ENCODE results near the gene UBR4.

Gene UBR4

GRCh38 chr1:19071674-19072281, 138.3 kb downstream of the UBR4 start:
- DNase-seq (ENCODE audit: low read depth): no peak

GRCh38 chr1:19070891-19071621, 139.0 kb downstream of the UBR4 start:
- no peak for DNase-seq (ENCODE audit: low read depth)

GRCh38 chr1:19070197-19070651, 139.8 kb downstream of the UBR4 start:
- no peak for DNase-seq (ENCODE audit: low read depth)

DNA sequence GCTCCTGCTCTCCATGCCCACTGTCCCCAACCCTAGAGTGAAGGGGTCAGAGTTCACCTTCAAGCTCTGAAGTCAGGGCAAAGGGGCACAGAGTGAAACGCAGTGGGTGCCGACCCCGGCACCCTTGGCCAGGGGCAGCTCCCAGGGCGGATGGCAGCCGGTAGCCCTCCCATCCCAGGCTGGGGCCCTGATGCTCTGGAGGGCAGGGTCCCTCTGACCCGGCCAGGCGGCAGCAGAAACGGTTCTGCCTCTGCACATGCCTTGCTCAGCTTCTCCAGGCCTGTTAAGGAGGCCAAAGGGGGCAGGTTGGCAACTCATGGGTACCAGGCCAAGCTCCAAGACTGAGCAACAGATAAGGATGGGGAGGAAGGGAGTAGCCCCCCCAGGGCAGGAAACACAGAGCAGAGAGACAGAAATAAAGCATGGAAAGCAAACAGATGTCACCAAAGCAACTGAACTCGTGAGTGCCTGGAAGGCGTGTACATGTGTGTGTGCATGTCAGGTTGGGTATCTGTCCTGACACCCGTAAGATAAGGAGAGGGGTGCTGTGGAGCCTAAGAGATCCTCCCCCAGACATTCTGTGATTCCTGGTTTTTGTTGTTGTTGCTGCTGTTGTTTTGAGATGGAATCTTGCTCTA, 141.3 kb downstream of the UBR4 start:
- DNase-seq (ENCODE audit: low read depth): no peak

DNA sequence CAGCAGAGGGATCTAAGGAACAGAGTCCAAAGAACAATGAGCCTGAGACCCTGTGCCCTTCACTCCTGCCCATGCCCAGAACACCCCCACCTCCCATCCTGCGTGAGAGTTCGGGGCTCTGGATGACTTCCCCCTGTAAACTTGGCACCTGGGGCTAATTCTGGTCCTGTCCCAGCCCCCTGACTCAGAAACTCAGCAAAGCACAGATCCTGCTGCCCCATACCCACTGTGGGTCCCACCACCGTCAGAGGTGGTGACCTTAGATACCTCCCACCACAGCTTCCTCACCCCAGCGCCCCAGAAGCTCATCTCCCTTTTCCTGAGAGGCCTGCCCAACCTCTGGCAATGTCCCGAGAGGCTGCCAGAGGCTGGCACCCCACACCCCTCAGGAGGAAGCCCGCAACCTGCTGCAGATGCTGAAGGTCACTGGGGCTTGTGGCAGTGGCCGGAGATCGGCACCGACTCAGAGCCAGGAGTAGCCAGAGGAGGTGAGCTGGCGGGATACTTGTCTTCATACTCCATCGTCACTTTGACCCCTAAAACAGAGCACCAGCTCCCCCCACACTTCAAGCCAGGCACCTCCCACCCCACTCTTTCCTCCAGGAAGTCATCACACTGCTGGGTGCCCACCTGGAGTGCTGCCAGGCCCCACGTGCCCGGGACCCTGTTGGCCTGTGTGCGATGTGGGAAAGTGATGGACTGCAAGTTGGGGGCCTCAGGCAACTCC, 142.0 kb downstream of the UBR4 start:
- no peak for DNase-seq (ENCODE audit: low read depth)

DNA sequence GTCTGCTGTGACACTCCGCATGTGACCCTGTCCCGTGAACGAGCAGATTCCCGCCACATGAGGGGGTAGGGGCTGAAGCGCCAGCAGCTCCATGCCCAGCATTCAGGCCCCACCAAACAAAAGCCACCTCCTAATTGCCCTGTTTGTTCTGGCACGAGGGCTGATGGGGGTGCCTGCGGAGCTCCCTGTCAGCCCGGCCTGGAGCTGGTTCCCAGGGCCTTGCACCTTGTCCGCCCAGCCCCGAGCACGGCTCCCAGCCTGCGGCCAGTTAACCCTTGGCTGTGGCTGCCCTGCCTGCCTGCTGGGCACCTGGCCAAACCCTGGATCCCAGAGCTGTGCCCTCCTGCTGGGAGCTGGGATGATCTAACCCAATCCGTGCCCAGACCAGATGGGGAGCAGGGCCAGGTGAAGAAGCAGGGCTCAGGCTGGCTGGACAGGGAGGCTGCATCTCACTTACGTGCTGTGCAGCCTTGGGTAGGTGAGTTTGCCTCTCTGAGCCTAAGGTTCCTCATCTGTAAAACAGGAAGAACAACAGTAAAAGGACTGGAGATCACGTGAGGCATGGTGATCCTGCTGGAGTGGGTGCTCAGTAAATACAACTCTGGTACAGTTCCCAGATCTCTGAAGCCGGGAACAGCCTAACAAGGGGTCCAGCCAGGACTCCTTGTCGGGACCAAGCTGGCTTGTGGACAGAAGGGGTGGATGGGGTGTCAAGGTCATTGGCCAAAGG, 142.7 kb downstream of the UBR4 start:
- DNase-seq (ENCODE audit: low read depth): no peak

DNA sequence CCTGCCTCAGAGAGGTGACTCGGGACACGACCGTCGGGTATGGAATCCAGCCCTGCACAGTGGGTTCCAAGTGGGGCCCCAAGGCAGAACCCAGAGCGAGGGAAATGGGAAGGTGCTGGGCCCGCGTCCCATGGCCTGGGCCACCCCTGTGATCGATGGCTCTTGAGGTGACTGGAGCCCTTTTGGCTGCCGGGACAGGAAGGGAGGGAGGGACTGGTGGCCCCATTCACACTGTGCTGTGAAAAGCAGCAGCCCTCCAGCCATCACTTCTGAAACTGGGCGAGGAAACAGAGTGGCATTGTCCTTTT, 143.2 kb downstream of the UBR4 start:
- DNase-seq (ENCODE audit: low read depth): no peak

- no peak for DNase-seq (ENCODE audit: low read depth)
These were observed 143.7 kb downstream of the UBR4 start for GRCh38 chr1:19066248-19066873.

DNA sequence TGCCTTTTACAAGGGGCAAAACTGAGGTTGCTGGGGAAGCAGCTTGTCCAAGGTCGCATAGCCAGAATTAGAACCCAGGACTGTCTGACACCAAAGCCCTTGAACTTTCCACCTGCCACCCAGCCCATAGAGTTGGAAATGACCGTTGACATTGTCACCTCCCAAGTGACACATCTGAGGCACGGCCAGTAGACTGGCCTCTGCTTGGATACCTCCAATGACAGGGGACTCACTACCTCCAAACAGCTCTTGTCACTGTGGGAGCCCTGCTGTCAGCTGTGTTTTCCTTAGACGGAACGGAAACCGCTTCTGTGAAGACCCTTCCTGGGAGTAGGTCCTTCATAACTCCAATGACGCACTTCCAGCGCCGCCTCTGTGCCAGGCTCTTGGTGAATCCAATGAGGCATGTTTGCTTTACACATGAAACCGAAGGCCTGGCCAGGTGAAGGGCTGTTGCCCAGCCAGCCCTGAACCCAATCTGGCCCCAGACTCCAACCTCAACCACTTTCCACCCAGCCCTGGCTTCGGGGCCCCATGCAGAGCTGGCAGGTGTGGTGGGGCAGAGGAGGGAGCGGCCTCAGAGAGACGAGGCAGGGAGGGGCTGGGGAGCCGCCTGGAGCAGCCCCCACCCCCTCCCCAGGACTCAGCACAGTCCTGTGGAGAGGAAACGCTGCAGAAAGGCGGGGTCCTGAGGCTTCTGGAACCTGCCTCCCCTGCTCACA, 144.4 kb downstream of the UBR4 start:
- DNase-seq (ENCODE audit: low read depth): no peak

DNA sequence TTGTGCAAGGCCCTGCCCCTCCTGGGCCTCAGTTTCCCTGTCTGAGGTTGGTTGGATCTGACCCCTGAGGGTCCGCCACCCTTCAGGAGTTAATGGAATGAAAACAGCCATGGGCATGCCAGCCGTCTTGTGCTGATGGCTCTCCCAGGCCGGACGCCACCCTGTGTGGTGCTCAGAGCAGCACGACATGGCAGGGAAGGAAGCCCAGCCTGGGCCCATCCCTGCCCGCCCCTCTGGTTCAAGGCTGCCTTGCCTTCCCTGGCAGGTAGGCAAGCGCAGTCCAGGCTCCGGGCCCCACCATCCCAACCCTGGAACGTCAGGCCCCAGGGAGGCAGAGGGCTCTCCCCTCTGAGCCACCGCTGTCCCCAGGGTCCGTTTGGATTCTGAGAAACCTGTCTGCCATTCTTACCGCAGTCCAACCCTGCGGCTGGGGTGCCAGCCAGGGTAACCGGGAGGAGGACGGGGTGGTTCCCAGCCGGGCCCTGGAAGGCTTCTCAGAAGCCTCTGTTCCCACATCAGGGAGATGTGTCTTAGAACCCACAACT, 145.1 kb downstream of the UBR4 start:
- DNase-seq (ENCODE audit: low read depth): no peak

- DNase-seq (ENCODE audit: low read depth): no peak
These were observed 146.9 kb downstream of the UBR4 start for GRCh38 chr1:19063122-19063521.

DNA sequence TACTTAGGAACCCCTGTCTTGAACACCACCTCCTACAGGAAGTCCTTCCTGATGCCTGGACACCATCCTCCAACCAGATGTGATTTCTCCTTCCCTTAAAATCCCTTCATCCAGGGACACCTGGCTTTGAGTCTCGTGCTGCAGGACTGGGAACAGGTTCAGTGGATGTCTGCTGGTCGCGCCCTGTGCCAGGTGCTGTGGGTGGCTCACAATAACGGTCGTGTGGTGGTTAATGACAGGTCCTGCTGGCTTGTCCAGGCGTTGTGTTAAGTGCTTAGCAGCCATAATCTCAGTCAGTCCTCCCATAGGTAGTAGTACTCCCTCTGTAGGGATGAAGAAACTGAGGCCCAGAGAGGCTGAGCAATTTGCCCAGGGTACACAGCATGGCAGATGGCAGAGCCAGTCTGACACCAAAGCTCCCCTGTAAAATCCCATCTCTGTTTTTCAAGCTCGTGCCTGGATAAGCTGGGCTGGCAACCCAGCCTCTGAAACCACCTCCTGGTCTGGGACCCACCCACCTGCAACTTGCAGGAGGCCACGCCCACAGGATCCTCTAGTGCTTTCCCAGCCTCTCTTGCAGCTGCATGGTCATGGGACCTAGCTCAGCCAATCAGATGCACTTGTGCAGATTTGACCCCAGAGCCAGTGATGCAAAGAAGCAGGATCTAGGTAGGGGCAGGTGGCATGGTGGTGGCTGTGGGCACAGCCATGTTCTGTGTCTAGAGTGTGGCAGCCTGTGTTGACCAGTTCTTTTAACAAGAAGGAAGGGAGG, 147.6 kb downstream of the UBR4 start:
- DNase-seq (ENCODE audit: low read depth): no peak

GRCh38 chr1:19061798-19062197, 148.3 kb downstream of the UBR4 start:
- no peak for DNase-seq (ENCODE audit: low read depth)

GRCh38 chr1:19061343-19061742, 148.7 kb downstream of the UBR4 start:
- no peak for DNase-seq (ENCODE audit: low read depth)

GRCh38 chr1:19059773-19060172, 150.3 kb downstream of the UBR4 start:
- no peak for DNase-seq (ENCODE audit: low read depth)

- no peak for DNase-seq (ENCODE audit: low read depth)
These were observed 151.6 kb downstream of the UBR4 start for GRCh38 chr1:19058476-19058797.

GRCh38 chr1:19057784-19058475, 152.1 kb downstream of the UBR4 start:
- no peak for DNase-seq (ENCODE audit: low read depth)

GRCh38 chr1:19057182-19057779, 152.8 kb downstream of the UBR4 start:
- DNase-seq (ENCODE audit: low read depth): no peak

DNA sequence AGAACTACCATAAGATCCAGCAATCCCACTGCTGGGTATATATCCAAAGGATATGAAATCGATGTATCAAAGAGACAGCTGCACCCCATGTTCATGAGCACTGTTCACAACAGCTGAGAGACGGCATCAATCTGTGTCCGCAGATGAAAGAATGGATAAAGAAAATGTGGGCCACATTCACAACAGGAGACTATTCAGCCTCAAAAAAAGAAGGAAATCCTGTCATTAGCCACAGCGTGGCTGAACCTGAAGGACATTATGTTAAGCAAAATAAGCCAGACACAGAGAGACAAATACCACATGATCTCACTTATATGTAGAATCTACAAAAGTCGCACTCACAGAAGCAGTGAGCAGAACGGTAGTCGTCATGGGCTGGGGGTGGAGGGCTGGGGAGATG, 154.4 kb downstream of the UBR4 start:
- DNase-seq (ENCODE audit: low read depth): no peak

Data from CMK (cell line).